A549 (cell line): ENCODE results near the gene CAP2.

Experiments used
- EHF ChIP-seq: fragments of 250-450 bp; sonication (Bioruptor Pico); IDR thresholded peaks from 2 replicates; pipeline ENCODE4 v1.5.0; 2020; ENCODE audit warnings: mild to moderate bottlenecking
- EP300 ChIP-seq, 2 experiments: fragments of >200 bp; sonication (Bioruptor Twin); formaldehyde crosslinking; IDR thresholded peaks; 2 replicates in 1 of 2; 3 replicates in 1 of 2; pipeline ENCODE4 v1.6.1; 2016 to 2017
- HDAC2 ChIP-seq: fragments of 200-600 bp; sonication (generic); IDR thresholded peaks from 2 replicates; pipeline ENCODE4 v1.6.1; 2016
- PHF8 ChIP-seq: fragments of 200-600 bp; sonication (generic); IDR thresholded peaks from 2 replicates; pipeline ENCODE4 v1.6.1; 2016; ENCODE audit warnings: low read depth, mild to moderate bottlenecking, antibody characterized with exemption, moderate library complexity, borderline replicate concordance
- SREBF2 ChIP-seq: fragments of 450-650 bp; IDR thresholded peaks from 2 replicates; pipeline ENCODE4 v1.6.1; 2014; ENCODE audit warnings: mild to moderate bottlenecking, moderate library complexity
- TF ChIP-seq, protein P1 (sequence below): fragments of >200 bp; sonication (Bioruptor Twin); formaldehyde crosslinking; IDR thresholded peaks from 3 replicates; pipeline ENCODE4 v1.5.1; 2016

DNA sequence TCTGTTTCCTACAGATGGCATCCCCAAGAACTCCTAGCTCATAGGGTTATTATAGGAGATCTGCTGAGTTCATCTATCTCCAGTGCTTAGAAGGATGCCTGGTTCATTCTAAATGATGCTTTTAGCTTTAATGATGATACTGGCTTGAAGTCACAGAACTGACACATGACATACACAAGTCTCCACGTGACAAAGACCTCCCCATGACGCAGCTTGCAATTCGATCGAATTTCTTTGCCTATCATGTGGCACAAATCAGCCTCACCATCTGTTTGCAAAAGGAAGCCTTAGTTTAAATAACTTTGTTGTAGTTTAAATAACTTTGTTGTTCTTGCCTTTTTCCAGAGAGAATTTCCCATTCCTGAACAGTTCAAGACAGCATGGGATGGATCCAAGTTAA lies 162.6 kb downstream of the CAP2 start:
- TF ChIP-seq, protein P1, sequence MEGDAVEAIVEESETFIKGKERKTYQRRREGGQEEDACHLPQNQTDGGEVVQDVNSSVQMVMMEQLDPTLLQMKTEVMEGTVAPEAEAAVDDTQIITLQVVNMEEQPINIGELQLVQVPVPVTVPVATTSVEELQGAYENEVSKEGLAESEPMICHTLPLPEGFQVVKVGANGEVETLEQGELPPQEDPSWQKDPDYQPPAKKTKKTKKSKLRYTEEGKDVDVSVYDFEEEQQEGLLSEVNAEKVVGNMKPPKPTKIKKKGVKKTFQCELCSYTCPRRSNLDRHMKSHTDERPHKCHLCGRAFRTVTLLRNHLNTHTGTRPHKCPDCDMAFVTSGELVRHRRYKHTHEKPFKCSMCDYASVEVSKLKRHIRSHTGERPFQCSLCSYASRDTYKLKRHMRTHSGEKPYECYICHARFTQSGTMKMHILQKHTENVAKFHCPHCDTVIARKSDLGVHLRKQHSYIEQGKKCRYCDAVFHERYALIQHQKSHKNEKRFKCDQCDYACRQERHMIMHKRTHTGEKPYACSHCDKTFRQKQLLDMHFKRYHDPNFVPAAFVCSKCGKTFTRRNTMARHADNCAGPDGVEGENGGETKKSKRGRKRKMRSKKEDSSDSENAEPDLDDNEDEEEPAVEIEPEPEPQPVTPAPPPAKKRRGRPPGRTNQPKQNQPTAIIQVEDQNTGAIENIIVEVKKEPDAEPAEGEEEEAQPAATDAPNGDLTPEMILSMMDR: no peak
- TF ChIP-seq HDAC2: no peak
- no peak for TF ChIP-seq SREBF2
- TF ChIP-seq PHF8: no peak
- no peak for TF ChIP-seq EHF
- TF ChIP-seq EP300 (IDR thresholded peaks at IDR 0.05): no peak
